GM19467 (cell line): ENCODE data around the gene EIF2S3.
"Not testable (repeated sequence)": the region's sequence is repeated elsewhere in the genome, so short reads cannot be mapped to it uniquely, and the experiment has no call there.

Experiments
- ATAC-seq: cut with Tn5 transposase; IDR thresholded peaks from one replicate; pipeline ENCODE4 v1.9.1; 2021; ENCODE audit warnings: mild to moderate bottlenecking, moderate library complexity; ENCODE audit not compliant: unreplicated experiment

EIF2S3 gene

DNA sequence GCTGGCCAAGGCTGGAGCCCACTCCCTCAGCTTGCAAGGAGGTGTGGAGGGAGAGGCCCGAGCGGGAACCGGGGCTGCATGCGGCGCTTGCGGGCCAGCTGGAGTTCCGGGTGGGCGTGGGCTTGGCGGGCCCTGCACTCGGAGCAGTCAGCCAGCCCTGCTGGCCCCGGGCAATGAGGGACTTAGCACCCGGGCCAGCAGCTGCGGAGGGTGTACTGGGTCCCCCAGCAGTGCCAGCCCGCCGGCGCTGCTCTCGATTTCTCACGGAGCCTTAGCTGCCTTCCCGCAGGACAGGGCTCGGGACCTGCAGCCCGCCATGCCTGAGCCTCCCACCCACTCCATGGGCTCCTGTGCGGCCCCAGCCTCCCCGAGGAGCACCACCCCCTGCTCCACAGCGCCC, 5.1 kb upstream of the EIF2S3 start:
- not testable (repeated sequence) for ATAC-seq

GRCh38 chrX:24050522-24051318, 4.0 kb upstream of the EIF2S3 start:
- not testable (repeated sequence) for ATAC-seq

DNA sequence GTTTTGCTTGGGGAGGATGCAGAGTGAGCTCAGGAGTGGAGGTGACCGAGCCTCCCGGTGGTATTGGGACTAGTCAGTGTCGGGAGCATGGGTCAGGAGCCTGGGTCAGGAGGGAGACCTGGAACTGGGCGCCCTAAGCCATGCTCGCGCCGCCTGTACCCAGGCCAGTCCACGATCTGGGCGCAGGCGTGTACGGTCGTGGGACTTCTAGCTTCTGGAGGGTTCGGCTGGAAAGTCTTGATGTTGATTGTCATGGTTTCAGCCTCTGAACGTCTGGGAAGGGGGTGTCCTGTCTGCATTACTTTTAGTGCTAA, 244 bp downstream of the EIF2S3 start:
- ATAC-seq: peak; percentile 5

GRCh38 chrX:24063488-24063887, 8.7 kb downstream of the EIF2S3 start:
- ATAC-seq: no peak

- no peak for ATAC-seq
These were observed 15.1 kb downstream of the EIF2S3 start for GRCh38 chrX:24069877-24070276.

- no peak for ATAC-seq
These were observed 24.7 kb downstream of the EIF2S3 start for GRCh38 chrX:24079411-24079810.

DNA sequence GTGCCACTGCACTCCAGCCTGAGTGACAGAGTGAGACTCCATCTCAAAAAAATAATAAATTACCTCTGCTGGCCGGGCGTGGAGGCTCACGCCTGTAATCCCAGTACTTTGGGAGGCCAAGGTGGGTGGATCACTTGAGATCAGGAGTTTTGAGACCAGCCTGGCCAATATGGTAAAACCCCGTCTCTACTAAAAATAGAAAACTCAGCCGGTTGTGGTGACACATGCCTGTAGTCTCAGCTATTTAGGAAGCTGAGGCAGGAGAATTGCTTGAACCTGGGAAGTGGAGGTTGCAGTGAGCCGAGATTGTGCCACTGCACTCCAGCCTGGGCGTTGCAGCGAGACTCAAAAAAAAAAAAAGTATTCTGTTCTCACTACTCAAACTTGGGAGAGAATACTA, 25.5 kb downstream of the EIF2S3 start:
- ATAC-seq: not testable (repeated sequence)

DNA sequence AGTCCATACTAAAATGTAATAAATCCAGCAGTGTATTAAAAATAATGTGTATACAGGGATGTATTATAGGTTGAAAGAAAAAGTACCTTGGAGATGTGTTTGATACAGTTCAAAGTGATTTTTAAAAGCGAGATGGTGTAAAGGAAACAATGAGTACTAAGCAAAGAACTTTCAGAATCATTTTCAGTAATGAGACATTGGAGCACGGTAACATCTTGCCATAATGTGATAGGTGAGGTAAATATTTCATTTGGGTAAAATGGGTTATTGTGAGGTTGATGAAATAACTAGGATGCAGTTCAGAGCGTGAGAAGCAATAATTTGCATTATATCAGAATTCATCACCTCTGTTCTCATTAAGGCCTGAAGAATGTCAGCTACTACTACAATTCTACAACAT, 25.9 kb downstream of the EIF2S3 start:
- no peak for ATAC-seq

DNA sequence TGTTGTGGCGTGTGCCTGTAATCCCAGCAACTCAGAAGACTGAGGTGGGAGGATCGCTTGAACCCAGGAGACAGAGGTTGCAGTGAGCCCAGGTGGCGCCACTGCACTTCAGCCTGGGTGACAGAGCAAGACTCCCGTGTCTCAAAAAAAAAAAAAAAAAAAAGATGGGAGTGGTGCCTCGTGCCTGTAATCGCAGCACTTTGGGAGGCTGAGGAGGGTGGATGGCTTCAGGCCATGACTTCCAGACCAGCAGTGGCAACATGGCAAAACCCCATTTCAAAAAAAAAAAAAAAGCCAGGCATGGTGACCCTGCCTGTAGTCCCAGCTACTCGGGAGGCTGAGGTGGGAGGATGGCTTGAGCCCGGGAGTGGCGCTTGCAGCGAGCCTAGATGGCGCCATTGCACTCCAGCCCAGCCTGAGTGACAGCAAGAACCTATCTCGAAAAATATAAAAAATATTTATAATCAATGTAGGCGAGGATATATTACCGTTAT, 27.0 kb downstream of the EIF2S3 start:
- no peak for ATAC-seq

- no peak for ATAC-seq
These were observed 27.7 kb downstream of the EIF2S3 start for GRCh38 chrX:24082447-24082846.

DNA sequence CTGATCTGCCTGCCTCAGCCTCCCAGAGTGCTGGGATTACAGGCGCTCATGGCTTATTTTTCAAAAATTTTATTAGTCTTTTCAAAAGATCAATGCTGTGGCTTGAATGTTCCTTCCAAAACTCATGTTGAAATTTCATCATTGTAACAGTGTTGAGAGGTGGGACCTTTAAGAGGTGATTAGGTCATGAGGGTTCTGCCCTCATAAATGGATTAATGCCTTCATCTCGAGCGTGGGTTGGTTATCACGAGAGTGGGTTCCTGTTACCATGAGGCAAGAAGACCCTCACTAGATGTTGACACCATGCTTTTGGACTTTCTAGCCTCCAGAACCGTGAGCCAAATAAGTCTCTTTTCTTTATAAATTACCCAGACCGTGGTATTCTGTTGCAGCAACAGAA, 30.3 kb downstream of the EIF2S3 start:
- no peak for ATAC-seq

GRCh38 chrX:24090300-24091200, 35.8 kb downstream of the EIF2S3 start:
- ATAC-seq: no peak

DNA sequence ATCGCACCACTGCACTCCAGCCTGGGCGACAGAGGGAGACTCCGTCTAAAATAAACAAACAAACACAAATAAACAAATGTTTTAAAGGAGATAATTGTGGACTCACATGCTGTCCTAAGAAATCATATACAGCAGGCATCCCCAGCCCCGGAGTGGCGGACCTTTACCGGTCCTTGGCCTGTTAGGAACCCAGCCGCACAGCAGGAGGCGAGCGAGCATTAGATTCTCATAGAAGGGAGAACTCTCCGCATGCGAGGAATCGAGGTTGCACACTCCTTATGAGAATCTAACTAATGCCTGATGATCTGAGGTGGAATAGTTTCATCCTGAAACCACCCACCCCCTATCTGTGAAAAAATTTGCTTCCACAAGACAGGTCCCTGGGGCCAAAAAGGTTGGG, 39.0 kb downstream of the EIF2S3 start:
- no peak for ATAC-seq

GRCh38 chrX:24097741-24098260, 43.0 kb downstream of the EIF2S3 start:
- ATAC-seq: no peak

DNA sequence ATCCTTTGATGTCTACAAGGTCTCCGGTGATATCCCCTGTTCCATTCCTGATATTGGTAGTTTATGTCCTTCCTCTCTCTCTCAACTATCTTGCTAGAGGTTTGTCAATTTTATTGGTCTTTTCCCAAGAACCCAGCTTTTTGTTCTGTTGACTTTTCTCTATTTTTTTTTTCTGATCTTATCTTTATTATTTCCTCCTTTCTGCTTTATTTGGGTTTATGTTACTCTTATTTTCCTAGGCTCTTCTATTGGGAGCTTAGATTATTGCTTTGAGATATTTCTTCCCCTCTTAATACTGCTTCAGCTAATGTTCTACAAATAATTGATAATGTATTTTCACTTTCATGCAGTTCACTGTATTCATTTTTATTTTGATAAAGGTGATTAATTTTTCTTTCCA, 44.2 kb downstream of the EIF2S3 start:
- ATAC-seq: no peak

- ATAC-seq: no peak
These were observed 44.6 kb downstream of the EIF2S3 start for GRCh38 chrX:24099394-24099793.

- ATAC-seq: no peak
These were observed 46.0 kb downstream of the EIF2S3 start for GRCh38 chrX:24100713-24101112.

DNA sequence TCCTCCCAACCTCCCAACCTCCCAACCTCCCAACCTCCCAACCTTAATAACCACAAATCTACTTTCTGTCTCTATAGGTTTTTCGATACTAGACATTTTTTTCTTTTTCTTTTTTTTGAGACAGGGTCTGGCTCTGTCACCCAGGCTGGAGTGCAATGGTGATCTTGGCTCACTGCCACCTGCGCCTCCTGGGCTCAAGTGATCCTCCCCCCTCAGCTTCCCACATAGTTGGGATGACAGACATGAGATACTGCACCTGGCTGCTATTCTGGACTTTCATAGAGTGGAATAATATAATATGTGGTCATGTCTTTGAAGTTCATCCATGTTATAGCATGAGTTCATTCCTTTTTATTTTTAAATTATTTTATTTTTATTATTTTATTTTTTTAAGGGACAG, 55.3 kb downstream of the EIF2S3 start:
- no peak for ATAC-seq

GRCh38 chrX:24113181-24113580, 58.4 kb downstream of the EIF2S3 start:
- no peak for ATAC-seq

- ATAC-seq: no peak
These were observed 62.5 kb downstream of the EIF2S3 start for GRCh38 chrX:24117258-24117657.

- no peak for ATAC-seq
These were observed 69.6 kb downstream of the EIF2S3 start for GRCh38 chrX:24124244-24124799.
